Panc1 (cell line): ENCODE data around the gene HSD3B2. TPM values are rescaled to one million over a fixed set of nuclear protein-coding genes. Genes with fewer than 3 reads are reported as not detected.

Source experiments
- ATAC-seq: fragments of 200-7000 bp; cut with Tn5 transposase; 2 replicates; pipeline ENCODE4 v1.9.1; 2020; ENCODE audit warnings: mild to moderate bottlenecking, moderate library complexity
- BruUV-seq: library from RNA; stranded (reverse); fragments of 400-500 nt; replicated peaks from 2 replicates; lab custom pipeline; 2021; lab: Mats Ljungman, UMichigan
- CTCF ChIA-PET: fragments of 300-600 bp; sonication (Branson Sonifier 250); formaldehyde crosslinking; loops from one replicate; lab custom pipeline; 2022; ENCODE audit warnings: antibody characterized with exemption; lab: Charles Lee
- POLR2A ChIA-PET: fragments of 300-600 bp; sonication (Branson Sonifier 250); formaldehyde crosslinking; loops from one replicate; lab custom pipeline; 2022; ENCODE audit warnings: antibody characterized with exemption; lab: Charles Lee
- DNase-seq: peaks from one replicate; pipeline ENCODE4 v3.0.0-alpha.2; 2010; ENCODE audit warnings: low read depth, low spot score
- H3K27ac ChIP-seq: 2 replicates; pipeline ENCODE4 v1.5.1; 2011; ENCODE audit warnings: mild to moderate bottlenecking, low read length, inconsistent platforms
- H3K27me3 ChIP-seq: fragments of 200-500 bp; sonication (Bioruptor generic); 2 replicates; pipeline ENCODE4 v1.6.0; 2014; ENCODE audit warnings: low read length, inconsistent platforms; ENCODE audit not compliant: control insufficient read depth, insufficient read depth
- H3K36me3 ChIP-seq: fragments of 200-500 bp; sonication (Bioruptor generic); 2 replicates; pipeline ENCODE4 v1.5.1; 2014; ENCODE audit warnings: inconsistent platforms, mild to moderate bottlenecking, low read length, moderate library complexity; ENCODE audit not compliant: control insufficient read depth, insufficient read depth
- H3K4me1 ChIP-seq: 2 replicates; pipeline ENCODE4 v1.5.1; 2011; ENCODE audit warnings: inconsistent platforms, mild to moderate bottlenecking, low read length, moderate library complexity; ENCODE audit not compliant: control insufficient read depth, insufficient read depth
- H3K4me3 ChIP-seq, 2 experiments: 2 replicates each; pipeline ENCODE4 v1.5.1; 2011 to 2012; ENCODE audit warnings: low read depth in 2 of 2, low read length in 2 of 2, mild to moderate bottlenecking in 2 of 2, inconsistent platforms in 1 of 2, moderate library complexity in 1 of 2
- H3K9me3 ChIP-seq: fragments of 200-500 bp; sonication (Bioruptor generic); 2 replicates; pipeline ENCODE4 v1.5.1; 2014; ENCODE audit warnings: low read depth, mild to moderate bottlenecking, inconsistent platforms, low read length, moderate library complexity; ENCODE audit not compliant: control insufficient read depth, insufficient read depth
- CTCF ChIP-seq: fragments of 450-650 bp; IDR thresholded peaks from 2 replicates; pipeline ENCODE4 v1.5.1; 2017; ENCODE audit warnings: mild to moderate bottlenecking
- POLR2AphosphoS5 ChIP-seq: IDR thresholded peaks from 2 replicates; pipeline ENCODE4 v1.6.1; 2012; ENCODE audit warnings: mild to moderate bottlenecking, low read depth, low read length, moderate library complexity
- REST ChIP-seq, 2 experiments: IDR thresholded peaks; 2 replicates each; pipeline ENCODE4 v1.6.1; 2011 to 2012; ENCODE audit warnings: low read depth in 2 of 2, control low read depth in 1 of 2, low read length in 1 of 2, mild to moderate bottlenecking in 1 of 2, moderate library complexity in 1 of 2; ENCODE audit not compliant: insufficient read depth in 1 of 2
- SIN3A ChIP-seq: IDR thresholded peaks from 2 replicates; pipeline ENCODE4 v1.6.1; 2012; ENCODE audit warnings: low read depth, mild to moderate bottlenecking, low read length, moderate library complexity, borderline replicate concordance; ENCODE audit not compliant: insufficient read depth
- TCF7L2 ChIP-seq: IDR thresholded peaks from 2 replicates; pipeline ENCODE4 v1.6.1; 2011; ENCODE audit warnings: mild to moderate bottlenecking, low read depth, low read length, inconsistent platforms
- in situ Hi-C: cut with HindIII; loops from 2 replicates; pipeline ENCODE4 v1.10.0; 2016; ENCODE audit warnings: low sequenced_read_pairs, low pct_unique_long_range_greater_than_20kb
- intact Hi-C: fragments of 100-400 bp; cut with micrococcal nuclease; formaldehyde crosslinking; loops from one replicate; pipeline ENCODE4 v1.10.0; 2022; ENCODE audit not compliant: unreplicated experiment
- total RNA-seq: library from RNA; stranded (reverse); gene quantifications from one replicate; pipeline ENCODE4 v1.2.1, GENCODE V29; 2021; ENCODE audit not compliant: unreplicated experiment

The HSD3B2 gene
- total RNA-seq, 1 experiment from 2014 or later: 1.2 TPM

GRCh38 chr1:119453021-119453420, 38.1 kb downstream of the HSD3B2 start:
- intact Hi-C loops: no loop called here
- DNase-seq (no peak), ATAC-seq (no peak)
- H3K4me1 ChIP-seq: no peaks in the 10 kb centered on the region
- no peaks in the 10 kb centered on the region for H3K36me3 ChIP-seq
- BruUV-seq: no TSS peak
- in situ Hi-C loops: no loop called here
- POLR2A ChIA-PET: no interaction called here
- no peak overlapping the region for H3K27ac ChIP-seq
- no peaks in the 10 kb centered on the region; the same call in 1 of the 2 replicates for H3K27me3 ChIP-seq
- TF ChIP-seq CTCF (no peak), SIN3A (no peak), REST (IDR thresholded peaks at IDR 0.05; ENCODE audit: insufficient read depth in 1 of 2, low read depth in 2 of 2, low read length in 1 of 2) (no peak), POLR2AphosphoS5 (no peak), TCF7L2 (no peak)
- H3K4me3 ChIP-seq: no peak overlapping the region
- CTCF ChIA-PET: no interaction called here
- H3K9me3 ChIP-seq: no peaks in the 10 kb centered on the region

GRCh38 chr1:119462964-119463363, 48.0 kb downstream of the HSD3B2 start:
- ChIA-PET CTCF (no interaction called here), POLR2A (no interaction called here)
- intact Hi-C loops: no loop called here
- Histone ChIP-seq H3K4me1 (no peaks in the 10 kb centered on the region), H3K4me3 (no peak overlapping the region), H3K36me3 (no peaks in the 10 kb centered on the region), H3K27ac (no peak overlapping the region), H3K9me3 (no peaks in the 10 kb centered on the region), H3K27me3 (no peaks in the 10 kb centered on the region)
- ATAC-seq (no peak), DNase-seq (no peak)
- TF ChIP-seq CTCF (no peak), TCF7L2 (no peak), SIN3A (no peak), POLR2AphosphoS5 (no peak), REST (IDR thresholded peaks at IDR 0.05; ENCODE audit: insufficient read depth in 1 of 2, low read depth in 2 of 2, low read length in 1 of 2) (no peak)
- in situ Hi-C loops: no loop called here
- no TSS peak for BruUV-seq
